HepG2 (cell line): ENCODE data around the gene ZSWIM8. TPM values are rescaled to one million over a fixed set of nuclear protein-coding genes. Genes with fewer than 3 reads are reported as not detected.

Source experiments
- ATAC-seq: fragments of 200-7000 bp; cut with Tn5 transposase; 3 replicates; pipeline ENCODE4 v1.9.1; 2020; ENCODE audit warnings: mild to moderate bottlenecking, moderate library complexity
- BruUV-seq: library from RNA; stranded (reverse); fragments of 400-500 nt; replicated peaks from 2 replicates; lab custom pipeline; 2021; lab: Mats Ljungman, UMichigan
- CTCF ChIA-PET: fragments of 300-600 bp; formaldehyde crosslinking; extraction: SDS; loops from one replicate; lab custom pipeline; 2021; ENCODE audit warnings: low total read pairs, inconsistent platforms, low intra/inter-chr PET ratio; lab: Yijun Ruan, JAX
- POLR2A ChIA-PET: fragments of 350-600 bp; sonication (Branson Sonifier 250); formaldehyde crosslinking; loops from one replicate; lab custom pipeline; 2020; ENCODE audit warnings: antibody characterized with exemption, inconsistent platforms; lab: Yijun Ruan, JAX
- DNase-seq: peaks from one replicate; pipeline ENCODE4 v3.0.0-alpha.2; 2015; ENCODE audit warnings: low spot score
- FAIRE-seq: peaks from 3 replicates; lab custom pipeline; 2011; peaks lifted over from hg19 to GRCh38; lab: Jason Lieb, UNC
- H2AFZ ChIP-seq: one replicate; pipeline ENCODE4 v1.6.1; 2011; ENCODE audit warnings: low read length, inconsistent platforms
- H3K27ac ChIP-seq: fragments of 300-600 bp; 3 replicates; pipeline ENCODE4 v1.8.0; 2011; ENCODE audit warnings: mixed run types, mild to moderate bottlenecking, mixed read lengths, low read length, inconsistent platforms; ENCODE audit not compliant: insufficient read depth; ENCODE audit errors: extremely low read length
- H3K27me3 ChIP-seq, 2 experiments: fragments of 200-600 bp in 1 of 2; 2 replicates in 1 of 2; 3 replicates in 1 of 2; pipeline versions ENCODE4 v1.6.0 to v1.8.0; 2011; ENCODE audit warnings: low read length in 2 of 2, mild to moderate bottlenecking in 2 of 2, moderate library complexity in 2 of 2, inconsistent platforms in 1 of 2; ENCODE audit not compliant: insufficient read depth in 2 of 2, control insufficient read depth in 1 of 2
- H3K36me3 ChIP-seq, 2 experiments: fragments of 200-600 bp in 1 of 2; replicated peaks in 1 of 2; 2 replicates in 1 of 2; 3 replicates in 1 of 2; pipeline versions ENCODE4 v1.5.1 to v1.8.0; 2011; ENCODE audit warnings: low read length in 2 of 2, inconsistent platforms in 1 of 2; ENCODE audit not compliant: insufficient read depth in 2 of 2, control insufficient read depth in 1 of 2
- H3K4me1 ChIP-seq: 2 replicates; pipeline ENCODE4 v1.5.1; 2012; ENCODE audit warnings: low read length, inconsistent platforms; ENCODE audit not compliant: insufficient read depth
- H3K4me2 ChIP-seq: 2 replicates; pipeline ENCODE4 v1.6.0; 2011; ENCODE audit warnings: low read depth, low read length, inconsistent platforms
- H3K4me3 ChIP-seq, 3 experiments: fragments of 200-600 bp in 1 of 3; sonication (generic), shearing (Covaris generic) in 1 of 3; replicated peaks in 1 of 3; 2 replicates each; pipeline ENCODE4 v1.5.1; 2011 to 2016; ENCODE audit warnings: low read length in 3 of 3, inconsistent platforms in 2 of 3, low read depth in 2 of 3, mild to moderate bottlenecking in 2 of 3, control low read depth in 1 of 3, mixed read lengths in 1 of 3; ENCODE audit not compliant: insufficient read depth in 1 of 3
- H3K79me2 ChIP-seq: one replicate; pipeline ENCODE4 v1.6.1; 2011; ENCODE audit warnings: low read length, inconsistent platforms; ENCODE audit not compliant: insufficient read depth
- H3K9ac ChIP-seq: 2 replicates; pipeline ENCODE4 v1.6.0; 2011; ENCODE audit warnings: mild to moderate bottlenecking, low read depth, low read length, inconsistent platforms; ENCODE audit not compliant: insufficient read depth
- H3K9me3 ChIP-seq: 2 replicates; pipeline ENCODE4 v1.5.1; 2012; ENCODE audit warnings: mild to moderate bottlenecking, low read length
- H4K20me1 ChIP-seq: 2 replicates; pipeline ENCODE4 v1.6.0; 2011; ENCODE audit warnings: inconsistent platforms, mild to moderate bottlenecking, low read length, moderate library complexity; ENCODE audit not compliant: insufficient read depth
- ARID4A ChIP-seq: sonication (generic); formaldehyde crosslinking; IDR thresholded peaks from 2 replicates; pipeline ENCODE4 v1.5.0; 2020; ENCODE audit warnings: mild to moderate bottlenecking, missing genetic modification reagents, borderline replicate concordance
- ATAD3A ChIP-seq: sonication (generic); formaldehyde crosslinking; IDR thresholded peaks from 2 replicates; pipeline ENCODE4 v1.4.0; 2020; ENCODE audit warnings: missing genetic modification reagents
- ATF4 ChIP-seq, 2 experiments: fragments of 450-650 bp in 1 of 2; sonication (generic) in 1 of 2; formaldehyde crosslinking; IDR thresholded peaks; 2 replicates each; pipeline versions ENCODE4 v1.5.0 to v1.8.0; 2020 to 2022; ENCODE audit warnings: mild to moderate bottlenecking in 1 of 2, missing genetic modification reagents in 1 of 2
- ISL2 ChIP-seq: sonication (generic); formaldehyde crosslinking; IDR thresholded peaks from 2 replicates; pipeline ENCODE4 v1.5.0; 2020; ENCODE audit warnings: missing genetic modification reagents
- MXI1 ChIP-seq: IDR thresholded peaks from 3 replicates; pipeline ENCODE4 v1.6.1; 2012; ENCODE audit warnings: low read depth, low read length, inconsistent platforms, borderline replicate concordance
- NR3C1 ChIP-seq: sonication (generic); formaldehyde crosslinking; IDR thresholded peaks from 2 replicates; pipeline ENCODE4 v1.4.0; 2020; ENCODE audit warnings: missing genetic modification reagents
- TCF7L2 ChIP-seq: IDR thresholded peaks from 2 replicates; pipeline ENCODE4 v1.6.1; 2011; ENCODE audit warnings: mild to moderate bottlenecking, low read depth, low read length, moderate library complexity
- ZNF383 ChIP-seq: sonication (generic); formaldehyde crosslinking; IDR thresholded peaks from 2 replicates; pipeline ENCODE4 v1.4.0; 2020; ENCODE audit warnings: missing genetic modification reagents, mild to moderate bottlenecking, borderline replicate concordance
- ZNF441 ChIP-seq: sonication (generic); formaldehyde crosslinking; IDR thresholded peaks from 2 replicates; pipeline ENCODE4 v1.7.0; 2021; ENCODE audit warnings: missing genetic modification reagents, borderline replicate concordance
- ZNF512 ChIP-seq: sonication (generic); formaldehyde crosslinking; IDR thresholded peaks from 2 replicates; pipeline ENCODE4 v1.4.0; 2020; ENCODE audit warnings: mild to moderate bottlenecking, missing genetic modification reagents
- WGBS: methylation state at CpG from one replicate; pipeline ENCODE4 v1.1.6; 2017; ENCODE audit warnings: low lambda C conversion rate; 5-methylcytosine and 5-hydroxymethylcytosine counted together
- in situ Hi-C: cut with HindIII; loops from 2 replicates; pipeline ENCODE4 v1.10.0; 2017; ENCODE audit warnings: low pct_unique_long_range_greater_than_20kb; ENCODE audit not compliant: extremely low pct_ligation_motif_present
- intact Hi-C: fragments of 100-400 bp; cut with micrococcal nuclease; formaldehyde crosslinking; loops from one replicate; pipeline ENCODE4 v1.10.0; 2022; ENCODE audit not compliant: unreplicated experiment
- polyA plus RNA-seq, 8 experiments: library from polyadenylated mRNA; depleted of rRNA in 3 of 8; stranded (reverse) in 7 of 8; unstranded in 1 of 8; fragments of >200 nt; fragmentation: Illumina TruSeq in 4 of 8; extraction: Trizol in 4 of 8; gene quantifications; 2 replicates each; pipeline versions ENCODE4 v1.2.1 to v1.2.3, GENCODE V29; 2011 to 2016; ENCODE audit warnings: low read depth in 4 of 8, missing spikeins in 1 of 8, mixed read lengths in 1 of 8; ENCODE audit not compliant: insufficient read depth in 1 of 8
- total RNA-seq, 5 experiments: library from RNA; depleted of rRNA; stranded (reverse); fragments of >200 nt; fragmentation: Illumina TruSeq; extraction: Trizol; gene quantifications; 2 replicates each; pipeline ENCODE4 v1.2.3, GENCODE V29; 2016; ENCODE audit warnings: low read depth in 1 of 5
- TF ChIP-seq, protein P1 (sequence below): sonication (generic); formaldehyde crosslinking; IDR thresholded peaks from 2 replicates; pipeline ENCODE4 v1.8.1; 2022; ENCODE audit warnings: mild to moderate bottlenecking, missing genetic modification reagents
- TF ChIP-seq, protein P2 (sequence below): sonication (generic); formaldehyde crosslinking; IDR thresholded peaks from 2 replicates; pipeline ENCODE4 v1.4.0; 2020; ENCODE audit warnings: missing genetic modification reagents, borderline replicate concordance

The ZSWIM8 gene
- total and polyA plus RNA-seq, 2 of the 13 experiments (the other 11 are each of a cell fraction or from before 2014, with no cell fraction given), result 39.9 to 98.2 TPM

GRCh38 chr10:73743327-73743904, 42.0 kb upstream of the ZSWIM8 start:
- peaks cover 40% of the 10 kb centered on the region for H3K79me2 ChIP-seq
- no peaks in the 10 kb centered on the region for H3K9me3 ChIP-seq
- peak overlapping the region; percentile 72 for H3K4me2 ChIP-seq
- FAIRE-seq (no peak), DNase-seq (no peak), ATAC-seq (no peak)
- peak overlapping the region; percentile 92 for H3K27ac ChIP-seq
- ChIA-PET POLR2A (interaction anchor here (0.6 to 5.4 kb wide), 10 partner anchors 13 to 330 kb away, joined by 3 to 85 read pairs (median 6); partner anchors contain the start of genes CHCHD1 and PPP3CB), CTCF (no interaction called here)
- H3K4me1 ChIP-seq, result peaks cover 35% of the 10 kb centered on the region
- TSS peak; percentile 97 for BruUV-seq
- peaks cover 1 to 14% of the 10 kb centered on the region in 2 experiments; a peak in 2 of 5 replicates for H3K36me3 ChIP-seq
- peak overlapping the region; percentile 96 for H3K9ac ChIP-seq
- no peaks in the 10 kb centered on the region; a peak in 1 of 5 replicates for H3K27me3 ChIP-seq
- in situ Hi-C loops, result no loop called here
- H2AFZ ChIP-seq, result no peak overlapping the region
- WGBS, result 31% methylated on average over 6 of the region's 6 CpGs
- H3K4me3 ChIP-seq, result peak overlapping the region; percentile 79 to 99 (median 98)
- intact Hi-C loops, result no loop called here
- no peaks in the 10 kb centered on the region for H4K20me1 ChIP-seq
- TF ChIP-seq ATAD3A (CRISPR knock-in tag) (no peak), TCF7L2 (no peak), ZNF441 (CRISPR knock-in tag) (no peak), ATF4 (CRISPR knock-in tag; IDR thresholded peaks at IDR 0.05) (peak in 1 of 2 experiments; percentile 68; a peak in 1 of 4 replicates), ZNF383 (CRISPR knock-in tag) (0 out of 2 replicates have a peak, but pooled peaks have one; percentile 3), ISL2 (CRISPR knock-in tag) (0 out of 2 replicates have a peak, but pooled peaks have one; percentile 21), ARID4A (CRISPR knock-in tag) (no peak), MXI1 (no peak), ZNF512 (CRISPR knock-in tag) (no peak), NR3C1 (CRISPR knock-in tag) (no peak)
- TF ChIP-seq, protein P1, sequence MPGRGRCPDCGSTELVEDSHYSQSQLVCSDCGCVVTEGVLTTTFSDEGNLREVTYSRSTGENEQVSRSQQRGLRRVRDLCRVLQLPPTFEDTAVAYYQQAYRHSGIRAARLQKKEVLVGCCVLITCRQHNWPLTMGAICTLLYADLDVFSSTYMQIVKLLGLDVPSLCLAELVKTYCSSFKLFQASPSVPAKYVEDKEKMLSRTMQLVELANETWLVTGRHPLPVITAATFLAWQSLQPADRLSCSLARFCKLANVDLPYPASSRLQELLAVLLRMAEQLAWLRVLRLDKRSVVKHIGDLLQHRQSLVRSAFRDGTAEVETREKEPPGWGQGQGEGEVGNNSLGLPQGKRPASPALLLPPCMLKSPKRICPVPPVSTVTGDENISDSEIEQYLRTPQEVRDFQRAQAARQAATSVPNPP (CRISPR knock-in tag), result no peak
- TF ChIP-seq, protein P2, sequence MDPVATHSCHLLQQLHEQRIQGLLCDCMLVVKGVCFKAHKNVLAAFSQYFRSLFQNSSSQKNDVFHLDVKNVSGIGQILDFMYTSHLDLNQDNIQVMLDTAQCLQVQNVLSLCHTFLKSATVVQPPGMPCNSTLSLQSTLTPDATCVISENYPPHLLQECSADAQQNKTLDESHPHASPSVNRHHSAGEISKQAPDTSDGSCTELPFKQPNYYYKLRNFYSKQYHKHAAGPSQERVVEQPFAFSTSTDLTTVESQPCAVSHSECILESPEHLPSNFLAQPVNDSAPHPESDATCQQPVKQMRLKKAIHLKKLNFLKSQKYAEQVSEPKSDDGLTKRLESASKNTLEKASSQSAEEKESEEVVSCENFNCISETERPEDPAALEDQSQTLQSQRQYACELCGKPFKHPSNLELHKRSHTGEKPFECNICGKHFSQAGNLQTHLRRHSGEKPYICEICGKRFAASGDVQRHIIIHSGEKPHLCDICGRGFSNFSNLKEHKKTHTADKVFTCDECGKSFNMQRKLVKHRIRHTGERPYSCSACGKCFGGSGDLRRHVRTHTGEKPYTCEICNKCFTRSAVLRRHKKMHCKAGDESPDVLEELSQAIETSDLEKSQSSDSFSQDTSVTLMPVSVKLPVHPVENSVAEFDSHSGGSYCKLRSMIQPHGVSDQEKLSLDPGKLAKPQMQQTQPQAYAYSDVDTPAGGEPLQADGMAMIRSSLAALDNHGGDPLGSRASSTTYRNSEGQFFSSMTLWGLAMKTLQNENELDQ, result no peak
